AG04449 (cell line): ENCODE measurements around the gene ANKMY1.

Experiments
- CTCF ChIA-PET: fragments of 350-600 bp; formaldehyde crosslinking; extraction: SDS; loops from one replicate; lab custom pipeline; 2021; ENCODE audit warnings: antibody characterized with exemption; lab: Yijun Ruan, JAX
- POLR2A ChIA-PET: fragments of 400-600, 350-600 bp; formaldehyde crosslinking; extraction: SDS; loops from one replicate; lab custom pipeline; 2020; ENCODE audit warnings: antibody characterized with exemption, inconsistent platforms; lab: Yijun Ruan, JAX
- DNase-seq: peaks from one replicate; pipeline ENCODE4 v3.0.0-alpha.2; 2010; ENCODE audit warnings: low read depth, low spot score
- H3K4me3 ChIP-seq: 2 replicates; pipeline ENCODE4 v1.5.1; 2011; ENCODE audit warnings: low read depth, mild to moderate bottlenecking, control low read depth, low read length
- CTCF ChIP-seq: IDR thresholded peaks from one replicate; pipeline ENCODE4 v1.5.1; 2011; ENCODE audit warnings: mild to moderate bottlenecking, moderate library complexity, low read length, control low read depth, inconsistent platforms; ENCODE audit not compliant: insufficient read depth; ENCODE audit errors: missing control alignments

The ANKMY1 gene

GRCh38 chr2:240442891-240443715, 114.7 kb downstream of the ANKMY1 start:
- no peak for DNase-seq
- H3K4me3 ChIP-seq: no peak overlapping the region
- TF ChIP-seq CTCF: no peak
- CTCF ChIA-PET: interaction anchor here (0.7 to 5.7 kb wide), 4 partner anchors 144 to 299 kb away, joined by 3 to 130 read pairs (median 4); no protein-coding TSS in a partner anchor
- POLR2A ChIA-PET: no interaction called here

GRCh38 chr2:240441993-240442411, 115.8 kb downstream of the ANKMY1 start:
- POLR2A ChIA-PET: no interaction called here

GRCh38 chr2:240441326-240441992, 116.3 kb downstream of the ANKMY1 start:
- DNase-seq: no peak
- no peak for TF ChIP-seq CTCF
- ChIA-PET CTCF (interaction anchor here (1.1 to 5.7 kb wide), 3 partner anchors 142 to 298 kb away, joined by 3 to 130 read pairs (median 4); no protein-coding TSS in a partner anchor), POLR2A (no interaction called here)
- no peak overlapping the region for H3K4me3 ChIP-seq

More at GRCh38 chr2:240441993-240442411, 115.8 kb downstream of the ANKMY1 start:
- CTCF ChIA-PET: interaction anchor here (1.1 to 5.7 kb wide), 3 partner anchors 143 to 298 kb away, joined by 3 to 130 read pairs (median 4); no protein-coding TSS in a partner anchor
- no peak for TF ChIP-seq CTCF
- DNase-seq: no peak
- no peak overlapping the region for H3K4me3 ChIP-seq

GRCh38 chr2:240440704-240441320, 117.0 kb downstream of the ANKMY1 start:
- ChIA-PET POLR2A (no interaction called here), CTCF (interaction anchor here (5.7 kb wide), 1 partner anchor 207 kb away, joined by 130 read pairs; no protein-coding TSS in a partner anchor)
- no peak for TF ChIP-seq CTCF
- no peak overlapping the region for H3K4me3 ChIP-seq
- no peak for DNase-seq

GRCh38 chr2:240440251-240440650, 117.5 kb downstream of the ANKMY1 start:
- ChIA-PET CTCF (interaction anchor here (0.6 to 5.7 kb wide), 4 partner anchors 10 to 215 kb away, joined by 3 to 130 read pairs (median 5); no protein-coding TSS in a partner anchor), POLR2A (no interaction called here)
- no peak overlapping the region for H3K4me3 ChIP-seq
- no peak for TF ChIP-seq CTCF
- DNase-seq: no peak
